ENCODE measurements around the gene PBX4.

Gene PBX4

GRCh38 chr19:19549804-19550464 is 68.6 kb downstream of the PBX4 start:
- no peak overlapping the region for H3K4me3 ChIP-seq (replicated peaks in 1 of 2; ENCODE audit: low read depth in 2 of 2, low read length in 2 of 2)
- no peak for DNase-seq (ENCODE audit: low read depth in 2 of 2)
- TF ChIP-seq, protein P1, sequence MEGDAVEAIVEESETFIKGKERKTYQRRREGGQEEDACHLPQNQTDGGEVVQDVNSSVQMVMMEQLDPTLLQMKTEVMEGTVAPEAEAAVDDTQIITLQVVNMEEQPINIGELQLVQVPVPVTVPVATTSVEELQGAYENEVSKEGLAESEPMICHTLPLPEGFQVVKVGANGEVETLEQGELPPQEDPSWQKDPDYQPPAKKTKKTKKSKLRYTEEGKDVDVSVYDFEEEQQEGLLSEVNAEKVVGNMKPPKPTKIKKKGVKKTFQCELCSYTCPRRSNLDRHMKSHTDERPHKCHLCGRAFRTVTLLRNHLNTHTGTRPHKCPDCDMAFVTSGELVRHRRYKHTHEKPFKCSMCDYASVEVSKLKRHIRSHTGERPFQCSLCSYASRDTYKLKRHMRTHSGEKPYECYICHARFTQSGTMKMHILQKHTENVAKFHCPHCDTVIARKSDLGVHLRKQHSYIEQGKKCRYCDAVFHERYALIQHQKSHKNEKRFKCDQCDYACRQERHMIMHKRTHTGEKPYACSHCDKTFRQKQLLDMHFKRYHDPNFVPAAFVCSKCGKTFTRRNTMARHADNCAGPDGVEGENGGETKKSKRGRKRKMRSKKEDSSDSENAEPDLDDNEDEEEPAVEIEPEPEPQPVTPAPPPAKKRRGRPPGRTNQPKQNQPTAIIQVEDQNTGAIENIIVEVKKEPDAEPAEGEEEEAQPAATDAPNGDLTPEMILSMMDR (IDR thresholded peaks at IDR 0.05; ENCODE audit: low read depth, low read length): no peak

DNA sequence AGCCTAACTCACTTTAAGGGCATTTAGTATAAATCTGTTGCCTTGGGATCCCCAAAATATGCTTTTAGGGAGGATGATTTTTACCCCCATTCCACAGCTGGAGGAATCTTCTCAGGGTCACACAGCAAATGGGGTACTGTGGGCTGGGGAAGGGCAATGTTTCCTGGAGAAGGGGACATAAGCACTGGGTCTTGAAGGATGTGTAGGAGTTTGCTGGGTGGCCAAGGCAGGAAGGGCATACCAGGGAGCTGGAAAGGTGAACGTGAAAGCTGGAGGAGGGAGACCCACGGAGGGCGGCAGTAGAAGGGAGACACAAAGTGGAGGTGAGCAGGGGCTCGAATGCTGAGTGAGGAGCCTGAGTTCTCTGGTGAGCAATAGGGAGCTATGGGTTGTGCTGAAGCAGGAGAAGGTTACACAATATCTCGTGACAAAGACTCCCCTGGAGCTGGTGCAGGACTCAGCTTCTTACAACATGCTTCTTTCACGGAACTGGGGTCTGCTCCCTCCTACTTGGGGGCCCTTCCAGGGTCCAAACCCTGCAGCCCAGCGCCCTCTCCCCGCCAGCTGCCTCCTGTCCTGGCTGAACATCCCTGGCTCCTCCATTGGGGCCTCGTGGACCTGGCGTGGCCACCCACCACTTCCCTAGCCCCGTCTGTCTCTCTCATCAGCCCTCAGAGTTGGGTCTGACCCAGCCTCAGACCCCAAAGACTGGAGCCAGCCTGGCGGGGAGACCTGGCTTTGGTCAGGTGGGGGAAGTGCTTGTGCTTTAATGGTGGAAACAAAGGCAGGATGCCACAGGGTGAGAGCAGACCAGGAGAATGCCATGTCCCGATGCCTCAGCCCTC is 69.3 kb downstream of the PBX4 start:
- DNase-seq (ENCODE audit: low read depth in 2 of 2): peak in 1 of 2 donors; percentile 35
- H3K4me3 ChIP-seq (replicated peaks in 1 of 2; ENCODE audit: low read depth in 2 of 2, low read length in 2 of 2): no peak overlapping the region
- TF ChIP-seq, protein P1 (IDR thresholded peaks at IDR 0.05; ENCODE audit: low read depth, low read length): no peak

GRCh38 chr19:19547674-19548336 is 70.7 kb downstream of the PBX4 start:
- no peak overlapping the region for H3K4me3 ChIP-seq (replicated peaks in 1 of 2; ENCODE audit: low read depth in 2 of 2, low read length in 2 of 2)
- DNase-seq (ENCODE audit: low read depth in 2 of 2): no peak
- TF ChIP-seq, protein P1 (IDR thresholded peaks at IDR 0.05; ENCODE audit: low read depth, low read length): no peak

DNA sequence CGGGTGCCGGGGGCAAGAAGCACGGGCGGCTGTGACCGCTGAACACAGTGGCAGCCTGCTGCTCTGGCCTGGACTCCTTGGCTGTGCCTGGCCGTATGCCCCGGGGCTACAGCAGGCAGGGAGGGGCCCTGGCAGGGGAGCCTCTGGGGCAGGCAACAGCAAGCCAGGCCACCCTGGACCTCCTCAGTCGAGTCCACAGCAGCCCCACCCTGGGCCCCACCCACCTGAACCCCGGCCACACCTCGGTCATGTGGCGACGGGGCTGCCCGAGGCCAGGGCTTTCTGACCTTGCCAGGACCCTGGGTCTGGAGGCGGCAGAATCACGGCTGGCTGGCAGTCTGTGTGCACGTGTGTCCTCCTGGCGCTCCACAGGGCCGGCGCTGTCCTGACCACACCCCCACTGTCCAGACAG is 71.7 kb downstream of the PBX4 start:
- no peak overlapping the region for H3K4me3 ChIP-seq (replicated peaks in 1 of 2; ENCODE audit: low read depth in 2 of 2, low read length in 2 of 2)
- TF ChIP-seq, protein P1 (IDR thresholded peaks at IDR 0.05; ENCODE audit: low read depth, low read length): no peak
- no peak for DNase-seq (ENCODE audit: low read depth in 2 of 2)

DNA sequence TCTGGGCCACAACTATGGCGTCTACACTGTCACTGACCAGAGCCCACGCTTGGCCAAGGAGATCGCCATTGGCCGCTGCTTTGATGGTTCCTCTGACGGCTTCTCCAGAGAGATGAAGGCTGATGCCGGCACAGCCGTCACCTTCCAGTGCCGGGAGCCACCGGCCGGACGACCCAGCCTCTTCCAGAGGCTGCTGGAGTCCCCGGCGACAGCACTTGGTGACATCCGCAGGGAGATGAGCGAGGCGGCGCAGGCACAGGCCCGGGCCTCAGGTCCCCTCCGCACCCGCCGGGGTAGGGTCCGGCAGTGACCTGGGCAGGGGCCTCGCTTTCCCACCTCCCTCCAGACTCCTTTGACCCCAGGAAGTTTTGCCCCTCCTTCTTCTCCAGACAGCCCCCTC is 72.8 kb downstream of the PBX4 start:
- H3K4me3 ChIP-seq (replicated peaks in 1 of 2; ENCODE audit: low read depth in 2 of 2, low read length in 2 of 2): no peak overlapping the region
- TF ChIP-seq, protein P1 (IDR thresholded peaks at IDR 0.05; ENCODE audit: low read depth, low read length): no peak
- no peak for DNase-seq (ENCODE audit: low read depth in 2 of 2)

GRCh38 chr19:19544954-19545591 is 73.4 kb downstream of the PBX4 start:
- no peak for DNase-seq (ENCODE audit: low read depth in 2 of 2)
- TF ChIP-seq, protein P1 (IDR thresholded peaks at IDR 0.05; ENCODE audit: low read depth, low read length): no peak
- no peak overlapping the region for H3K4me3 ChIP-seq (replicated peaks in 1 of 2; ENCODE audit: low read depth in 2 of 2, low read length in 2 of 2)
